GM10266 (cell line): ENCODE measurements around the gene SFRP2.

Experiments
- DNase-seq: peaks from one replicate; pipeline ENCODE4 v3.0.0; 2012; ENCODE audit errors: extremely low spot score
- CTCF ChIP-seq: IDR thresholded peaks from 2 replicates; pipeline ENCODE4 v1.5.1; 2012; ENCODE audit warnings: mild to moderate bottlenecking, low read depth; ENCODE audit not compliant: control insufficient read depth, insufficient read depth; ENCODE audit errors: missing control alignments

The SFRP2 gene

DNA sequence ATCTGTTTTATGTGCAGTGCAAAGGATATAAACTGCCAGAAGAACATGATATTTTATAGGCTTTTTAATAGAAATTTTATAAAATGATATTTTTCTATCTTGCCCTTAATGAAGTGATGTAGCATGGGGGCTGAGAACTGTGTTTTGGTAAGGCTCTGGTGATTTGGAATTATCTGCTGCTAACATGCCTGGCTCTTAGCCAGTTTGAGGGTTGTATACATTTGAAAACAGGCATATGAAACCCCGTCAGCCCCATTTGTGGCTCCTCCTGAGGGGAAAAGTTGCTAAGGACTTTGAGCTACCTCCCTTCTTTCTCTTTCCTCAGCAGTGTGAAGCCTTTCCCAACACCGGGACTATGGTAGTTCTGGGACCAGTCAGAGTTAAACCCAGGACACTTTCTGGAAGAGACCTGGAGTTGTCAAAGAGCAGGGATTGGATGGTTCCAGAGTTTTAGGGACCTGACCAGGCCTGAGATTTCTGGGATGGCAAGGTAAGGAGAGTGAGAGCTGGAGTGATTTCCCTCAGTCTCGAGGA, 4.7 kb downstream of the SFRP2 start:
- TF ChIP-seq CTCF, result no peak
- peak; percentile 7 for DNase-seq

- DNase-seq, result peak; percentile 4
- no peak for TF ChIP-seq CTCF
Observed at GRCh38 chr4:153782581-153782980, 6.3 kb downstream of the SFRP2 start.

DNA sequence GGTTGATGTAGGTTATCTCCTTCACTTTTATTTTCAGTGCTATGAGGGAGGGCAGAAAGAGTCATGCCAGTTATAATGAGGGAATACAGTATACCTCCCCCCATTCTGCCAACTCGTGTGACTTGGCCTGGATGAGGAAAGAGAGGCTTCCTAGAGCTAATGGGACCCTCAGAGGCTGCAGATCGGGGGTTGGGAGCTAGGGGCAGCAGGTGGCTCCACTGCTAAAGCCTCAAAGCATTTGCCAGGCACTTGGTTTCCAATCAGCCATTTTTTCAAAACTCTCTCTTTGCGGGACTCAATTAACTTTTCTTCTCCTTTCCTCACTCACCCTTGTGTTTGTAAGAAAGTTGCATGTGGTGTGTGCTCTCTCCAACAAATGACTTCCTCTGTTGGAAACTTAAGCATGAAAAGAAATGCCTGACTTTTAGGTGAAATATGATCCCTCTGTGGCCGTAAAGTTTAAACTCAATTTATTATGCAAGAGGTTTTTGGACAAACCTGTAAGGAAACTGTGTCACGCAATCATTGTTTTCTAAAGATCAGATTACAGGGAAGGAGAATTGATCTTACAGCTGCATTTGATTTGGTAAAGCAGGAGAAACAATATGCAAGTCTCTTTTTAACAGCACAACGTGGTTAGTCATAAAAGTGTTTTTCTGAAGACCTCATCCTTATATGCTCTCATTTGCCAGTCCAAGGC, 7.0 kb downstream of the SFRP2 start:
- TF ChIP-seq CTCF, result no peak
- peak; percentile 2 for DNase-seq

- DNase-seq, result peak; percentile 1
- TF ChIP-seq CTCF, result no peak
Observed at GRCh38 chr4:153781280-153781679, 7.6 kb downstream of the SFRP2 start.

GRCh38 chr4:153780876-153781275, 8.0 kb downstream of the SFRP2 start:
- TF ChIP-seq CTCF, result no peak
- DNase-seq, result peak; percentile 17

DNA sequence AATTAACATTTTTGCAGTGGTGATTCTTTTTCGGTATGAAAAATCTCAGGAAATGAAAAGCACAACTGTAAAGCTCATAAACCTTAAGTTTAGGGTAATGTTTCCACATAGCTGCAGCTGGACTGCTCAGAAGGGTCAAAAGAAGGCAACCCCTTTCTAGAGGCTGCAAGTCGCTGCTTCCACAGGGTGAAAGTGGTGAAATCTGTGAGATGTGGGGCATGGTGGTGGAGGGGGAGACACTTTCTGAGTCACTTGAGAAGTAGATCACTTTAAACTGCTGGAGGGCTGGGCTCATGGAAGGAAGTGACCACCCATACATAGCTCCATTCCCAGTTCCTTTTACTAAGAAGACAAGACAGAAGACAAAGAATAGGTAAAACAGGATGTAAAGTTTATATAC, 8.7 kb downstream of the SFRP2 start:
- TF ChIP-seq CTCF, result no peak
- peak; percentile 2 for DNase-seq

GRCh38 chr4:153778383-153778782, 10.5 kb downstream of the SFRP2 start:
- TF ChIP-seq CTCF, result no peak
- peak; percentile 1 for DNase-seq
